HepG2 (cell line): ENCODE measurements around the gene NFX1. TPM values are rescaled to one million over a fixed set of nuclear protein-coding genes. Genes with fewer than 3 reads are reported as not detected.

Experiments used
- CC2D1A ChIP-seq: sonication (generic); formaldehyde crosslinking; IDR thresholded peaks from 2 replicates; pipeline ENCODE4 v1.8.1; 2023; ENCODE audit warnings: mild to moderate bottlenecking, missing genetic modification reagents
- CENPT ChIP-seq: sonication (generic); formaldehyde crosslinking; IDR thresholded peaks from 2 replicates; pipeline ENCODE4 v1.8.0; 2022; ENCODE audit warnings: low read depth, mild to moderate bottlenecking, moderate library complexity, missing genetic modification reagents
- ESRRA ChIP-seq: sonication (generic); formaldehyde crosslinking; IDR thresholded peaks from 2 replicates; pipeline ENCODE4 v1.5.1; 2020; ENCODE audit warnings: mild to moderate bottlenecking, low read depth, missing genetic modification reagents
- FOSL1 ChIP-seq: sonication (generic); formaldehyde crosslinking; IDR thresholded peaks from 2 replicates; pipeline ENCODE4 v1.9.0; 2021; ENCODE audit warnings: missing genetic modification reagents, borderline replicate concordance
- GABPB1 ChIP-seq: IDR thresholded peaks from 2 replicates; pipeline ENCODE4 v1.6.1; 2016; ENCODE audit warnings: mild to moderate bottlenecking, missing genetic modification reagents, moderate library complexity, missing compliant biosample characterization
- KLF15 ChIP-seq: sonication (generic); formaldehyde crosslinking; IDR thresholded peaks from 2 replicates; pipeline ENCODE4 v1.8.1; 2023; ENCODE audit warnings: borderline replicate concordance, mild to moderate bottlenecking, inconsistent platforms, missing genetic modification reagents, mixed read lengths
- ZNF256 ChIP-seq: sonication (generic); formaldehyde crosslinking; conservative IDR thresholded peaks from 2 replicates; pipeline ENCODE4 v1.4.0; 2020; ENCODE audit warnings: missing genetic modification reagents
- ZNF382 ChIP-seq: sonication (generic); formaldehyde crosslinking; IDR thresholded peaks from 2 replicates; pipeline ENCODE4 v1.5.0; 2020; ENCODE audit warnings: missing genetic modification reagents, mild to moderate bottlenecking, borderline replicate concordance
- ZNF484 ChIP-seq: sonication (generic); formaldehyde crosslinking; IDR thresholded peaks from 2 replicates; pipeline ENCODE4 v1.5.1; 2020; ENCODE audit warnings: mild to moderate bottlenecking, low read depth, missing genetic modification reagents, borderline replicate concordance
- ZNF547 ChIP-seq: sonication (generic); formaldehyde crosslinking; IDR thresholded peaks from 2 replicates; pipeline ENCODE4 v1.5.1; 2020; ENCODE audit warnings: mild to moderate bottlenecking, missing genetic modification reagents
- polyA plus RNA-seq, 8 experiments: library from polyadenylated mRNA; depleted of rRNA in 3 of 8; stranded (reverse) in 7 of 8; unstranded in 1 of 8; fragments of >200 nt; fragmentation: Illumina TruSeq in 4 of 8; extraction: Trizol in 4 of 8; gene quantifications; 2 replicates each; pipeline versions ENCODE4 v1.2.1 to v1.2.3, GENCODE V29; 2011 to 2016; ENCODE audit warnings: low read depth in 4 of 8, missing spikeins in 1 of 8, mixed read lengths in 1 of 8; ENCODE audit not compliant: insufficient read depth in 1 of 8
- total RNA-seq, 5 experiments: library from RNA; depleted of rRNA; stranded (reverse); fragments of >200 nt; fragmentation: Illumina TruSeq; extraction: Trizol; gene quantifications; 2 replicates each; pipeline ENCODE4 v1.2.3, GENCODE V29; 2016; ENCODE audit warnings: low read depth in 1 of 5
- TF ChIP-seq, protein P1 (sequence below): sonication (generic); formaldehyde crosslinking; IDR thresholded peaks from 2 replicates; pipeline ENCODE4 v1.4.0; 2020; ENCODE audit warnings: low read depth, mild to moderate bottlenecking, missing genetic modification reagents
- TF ChIP-seq, protein P2 (sequence below): sonication (generic); formaldehyde crosslinking; IDR thresholded peaks from 2 replicates; pipeline ENCODE4 v1.9.0; 2021; ENCODE audit warnings: missing genetic modification reagents, mild to moderate bottlenecking, borderline replicate concordance
- TF ChIP-seq, protein P3 (sequence below): sonication (generic); formaldehyde crosslinking; IDR thresholded peaks from 2 replicates; pipeline ENCODE4 v1.5.0; 2020; ENCODE audit warnings: mild to moderate bottlenecking, missing genetic modification reagents
- TF ChIP-seq, protein P4 (sequence below): sonication (generic); formaldehyde crosslinking; IDR thresholded peaks from 2 replicates; pipeline ENCODE4 v1.8.0; 2022; ENCODE audit warnings: mild to moderate bottlenecking, missing genetic modification reagents; ENCODE audit not compliant: insufficient replicate concordance
- TF ChIP-seq, protein P5 (sequence below): sonication (generic); formaldehyde crosslinking; IDR thresholded peaks from 2 replicates; pipeline ENCODE4 v1.9.0; 2022; ENCODE audit warnings: low read depth, missing genetic modification reagents
- TF ChIP-seq, protein P6 (sequence below): sonication (generic); formaldehyde crosslinking; IDR thresholded peaks from 2 replicates; pipeline ENCODE4 v1.5.0; 2020; ENCODE audit warnings: mild to moderate bottlenecking, missing genetic modification reagents

NFX1 gene
- total and polyA plus RNA-seq, 2 of the 13 experiments (the other 11 are each of a cell fraction or from before 2014, with no cell fraction given): 23.9 to 27.5 TPM

DNA sequence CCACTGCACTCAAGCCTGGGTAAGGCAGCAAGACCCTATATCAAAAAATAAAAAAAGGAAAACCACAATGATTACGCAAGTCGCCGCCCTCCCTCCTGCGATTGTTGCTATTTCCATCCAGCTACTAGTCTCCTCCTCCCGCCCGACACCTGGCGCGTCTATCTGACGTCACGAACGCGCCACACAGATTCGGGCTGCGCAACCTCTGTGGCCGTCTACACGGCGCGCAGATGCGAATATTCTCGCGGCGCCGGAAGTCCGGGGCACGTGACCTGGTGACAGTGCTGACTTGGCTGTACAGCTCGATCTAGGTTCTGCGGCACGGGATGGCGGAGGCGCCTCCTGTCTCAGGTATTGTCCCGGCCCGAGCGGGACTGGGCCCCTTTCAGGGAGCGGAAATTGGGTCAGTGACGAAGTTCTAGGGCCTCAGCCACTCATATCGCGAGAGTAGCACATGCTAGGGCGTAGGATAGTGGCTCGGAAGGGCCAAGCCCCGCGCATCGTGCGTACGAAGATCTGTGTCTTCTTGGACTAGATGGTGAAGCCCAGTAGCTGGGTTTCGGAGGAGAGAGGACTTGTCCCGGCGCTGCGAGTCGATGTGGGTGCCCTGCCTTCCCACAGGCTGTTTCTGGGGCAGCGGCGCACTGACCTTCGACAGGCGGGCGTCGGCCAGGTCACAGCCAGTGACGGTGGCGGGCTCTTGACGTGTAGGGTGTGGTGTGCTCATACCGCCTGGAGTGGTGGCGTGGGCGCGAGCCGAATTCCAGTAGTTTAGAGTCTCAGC is at the start of gene NFX1 (continued):
- TF ChIP-seq, protein P1, sequence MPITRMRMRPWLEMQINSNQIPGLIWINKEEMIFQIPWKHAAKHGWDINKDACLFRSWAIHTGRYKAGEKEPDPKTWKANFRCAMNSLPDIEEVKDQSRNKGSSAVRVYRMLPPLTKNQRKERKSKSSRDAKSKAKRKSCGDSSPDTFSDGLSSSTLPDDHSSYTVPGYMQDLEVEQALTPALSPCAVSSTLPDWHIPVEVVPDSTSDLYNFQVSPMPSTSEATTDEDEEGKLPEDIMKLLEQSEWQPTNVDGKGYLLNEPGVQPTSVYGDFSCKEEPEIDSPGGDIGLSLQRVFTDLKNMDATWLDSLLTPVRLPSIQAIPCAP (CRISPR knock-in tag): 0 out of 2 replicates have a peak, but pooled peaks have one; percentile 32
- no peak; the same call in none of the 2 replicates for TF ChIP-seq ZNF484
- TF ChIP-seq ZNF547 (CRISPR knock-in tag): peak; percentile 89
- TF ChIP-seq, protein P2, sequence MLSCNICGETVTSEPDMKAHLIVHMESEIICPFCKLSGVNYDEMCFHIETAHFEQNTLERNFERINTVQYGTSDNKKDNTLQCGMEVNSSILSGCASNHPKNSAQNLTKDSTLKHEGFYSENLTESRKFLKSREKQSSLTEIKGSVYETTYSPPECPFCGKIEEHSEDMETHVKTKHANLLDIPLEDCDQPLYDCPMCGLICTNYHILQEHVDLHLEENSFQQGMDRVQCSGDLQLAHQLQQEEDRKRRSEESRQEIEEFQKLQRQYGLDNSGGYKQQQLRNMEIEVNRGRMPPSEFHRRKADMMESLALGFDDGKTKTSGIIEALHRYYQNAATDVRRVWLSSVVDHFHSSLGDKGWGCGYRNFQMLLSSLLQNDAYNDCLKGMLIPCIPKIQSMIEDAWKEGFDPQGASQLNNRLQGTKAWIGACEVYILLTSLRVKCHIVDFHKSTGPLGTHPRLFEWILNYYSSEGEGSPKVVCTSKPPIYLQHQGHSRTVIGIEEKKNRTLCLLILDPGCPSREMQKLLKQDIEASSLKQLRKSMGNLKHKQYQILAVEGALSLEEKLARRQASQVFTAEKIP: no peak
- peak; percentile 99 for TF ChIP-seq GABPB1 (CRISPR knock-in tag)
- TF ChIP-seq, protein P3, sequence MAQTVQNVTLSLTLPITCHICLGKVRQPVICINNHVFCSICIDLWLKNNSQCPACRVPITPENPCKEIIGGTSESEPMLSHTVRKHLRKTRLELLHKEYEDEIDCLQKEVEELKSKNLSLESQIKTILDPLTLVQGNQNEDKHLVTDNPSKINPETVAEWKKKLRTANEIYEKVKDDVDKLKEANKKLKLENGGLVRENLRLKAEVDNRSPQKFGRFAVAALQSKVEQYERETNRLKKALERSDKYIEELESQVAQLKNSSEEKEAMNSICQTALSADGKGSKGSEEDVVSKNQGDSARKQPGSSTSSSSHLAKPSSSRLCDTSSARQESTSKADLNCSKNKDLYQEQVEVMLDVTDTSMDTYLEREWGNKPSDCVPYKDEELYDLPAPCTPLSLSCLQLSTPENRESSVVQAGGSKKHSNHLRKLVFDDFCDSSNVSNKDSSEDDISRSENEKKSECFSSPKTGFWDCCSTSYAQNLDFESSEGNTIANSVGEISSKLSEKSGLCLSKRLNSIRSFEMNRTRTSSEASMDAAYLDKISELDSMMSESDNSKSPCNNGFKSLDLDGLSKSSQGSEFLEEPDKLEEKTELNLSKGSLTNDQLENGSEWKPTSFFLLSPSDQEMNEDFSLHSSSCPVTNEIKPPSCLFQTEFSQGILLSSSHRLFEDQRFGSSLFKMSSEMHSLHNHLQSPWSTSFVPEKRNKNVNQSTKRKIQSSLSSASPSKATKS (CRISPR knock-in tag): 0 out of 2 replicates have a peak, but pooled peaks have one; percentile 87
- no peak for TF ChIP-seq ZNF382 (CRISPR knock-in tag)
- TF ChIP-seq ESRRA (CRISPR knock-in tag): peak; percentile 74; the same call in 1 of the 2 replicates
- TF ChIP-seq, protein P4, sequence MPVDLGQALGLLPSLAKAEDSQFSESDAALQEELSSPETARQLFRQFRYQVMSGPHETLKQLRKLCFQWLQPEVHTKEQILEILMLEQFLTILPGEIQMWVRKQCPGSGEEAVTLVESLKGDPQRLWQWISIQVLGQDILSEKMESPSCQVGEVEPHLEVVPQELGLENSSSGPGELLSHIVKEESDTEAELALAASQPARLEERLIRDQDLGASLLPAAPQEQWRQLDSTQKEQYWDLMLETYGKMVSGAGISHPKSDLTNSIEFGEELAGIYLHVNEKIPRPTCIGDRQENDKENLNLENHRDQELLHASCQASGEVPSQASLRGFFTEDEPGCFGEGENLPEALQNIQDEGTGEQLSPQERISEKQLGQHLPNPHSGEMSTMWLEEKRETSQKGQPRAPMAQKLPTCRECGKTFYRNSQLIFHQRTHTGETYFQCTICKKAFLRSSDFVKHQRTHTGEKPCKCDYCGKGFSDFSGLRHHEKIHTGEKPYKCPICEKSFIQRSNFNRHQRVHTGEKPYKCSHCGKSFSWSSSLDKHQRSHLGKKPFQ: peak; percentile 81
- TF ChIP-seq CENPT (CRISPR knock-in tag): 0 out of 2 replicates have a peak, but pooled peaks have one; percentile 61
- TF ChIP-seq, protein P5, sequence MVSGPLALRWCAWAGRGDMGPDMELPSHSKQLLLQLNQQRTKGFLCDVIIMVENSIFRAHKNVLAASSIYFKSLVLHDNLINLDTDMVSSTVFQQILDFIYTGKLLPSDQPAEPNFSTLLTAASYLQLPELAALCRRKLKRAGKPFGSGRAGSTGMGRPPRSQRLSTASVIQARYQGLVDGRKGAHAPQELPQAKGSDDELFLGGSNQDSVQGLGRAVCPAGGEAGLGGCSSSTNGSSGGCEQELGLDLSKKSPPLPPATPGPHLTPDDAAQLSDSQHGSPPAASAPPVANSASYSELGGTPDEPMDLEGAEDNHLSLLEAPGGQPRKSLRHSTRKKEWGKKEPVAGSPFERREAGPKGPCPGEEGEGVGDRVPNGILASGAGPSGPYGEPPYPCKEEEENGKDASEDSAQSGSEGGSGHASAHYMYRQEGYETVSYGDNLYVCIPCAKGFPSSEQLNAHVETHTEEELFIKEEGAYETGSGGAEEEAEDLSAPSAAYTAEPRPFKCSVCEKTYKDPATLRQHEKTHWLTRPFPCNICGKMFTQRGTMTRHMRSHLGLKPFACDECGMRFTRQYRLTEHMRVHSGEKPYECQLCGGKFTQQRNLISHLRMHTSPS (CRISPR knock-in tag): peak; percentile 51; the same call in 1 of the 2 replicates
- peak; percentile 96 for TF ChIP-seq KLF15
- TF ChIP-seq FOSL1 (CRISPR knock-in tag): no peak
- TF ChIP-seq, protein P6, sequence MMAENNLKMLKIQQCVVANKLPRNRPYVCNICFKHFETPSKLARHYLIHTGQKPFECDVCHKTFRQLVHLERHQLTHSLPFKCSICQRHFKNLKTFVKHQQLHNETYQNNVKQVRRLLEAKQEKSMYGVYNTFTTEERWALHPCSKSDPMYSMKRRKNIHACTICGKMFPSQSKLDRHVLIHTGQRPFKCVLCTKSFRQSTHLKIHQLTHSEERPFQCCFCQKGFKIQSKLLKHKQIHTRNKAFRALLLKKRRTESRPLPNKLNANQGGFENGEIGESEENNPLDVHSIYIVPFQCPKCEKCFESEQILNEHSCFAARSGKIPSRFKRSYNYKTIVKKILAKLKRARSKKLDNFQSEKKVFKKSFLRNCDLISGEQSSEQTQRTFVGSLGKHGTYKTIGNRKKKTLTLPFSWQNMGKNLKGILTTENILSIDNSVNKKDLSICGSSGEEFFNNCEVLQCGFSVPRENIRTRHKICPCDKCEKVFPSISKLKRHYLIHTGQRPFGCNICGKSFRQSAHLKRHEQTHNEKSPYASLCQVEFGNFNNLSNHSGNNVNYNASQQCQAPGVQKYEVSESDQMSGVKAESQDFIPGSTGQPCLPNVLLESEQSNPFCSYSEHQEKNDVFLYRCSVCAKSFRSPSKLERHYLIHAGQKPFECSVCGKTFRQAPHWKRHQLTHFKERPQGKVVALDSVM (CRISPR knock-in tag): no peak
- TF ChIP-seq CC2D1A (CRISPR knock-in tag): peak; percentile 41; the same call in 1 of the 2 replicates
- peak; percentile 80 for TF ChIP-seq ZNF256 (CRISPR knock-in tag)
